K562 (cell line): ENCODE data around the gene UNKL.

Experiments used
- CHD2 ChIP-seq: IDR thresholded peaks from 2 replicates; pipeline ENCODE4 v1.6.1; 2011; ENCODE audit warnings: low read depth, low read length
- CTCF ChIP-seq, 3 experiments: IDR thresholded peaks in 2 of 3; conservative IDR thresholded peaks in 1 of 3; 2 replicates each; pipeline ENCODE4 v1.5.1; 2011 to 2012; ENCODE audit warnings: low read length in 3 of 3, mild to moderate bottlenecking in 3 of 3, control low read depth in 2 of 3, improper control_type of control experiment in 1 of 3, inconsistent platforms in 1 of 3, low read depth in 1 of 3, mixed read lengths in 1 of 3, moderate library complexity in 1 of 3; ENCODE audit not compliant: insufficient read depth in 2 of 3
- EZH2 ChIP-seq: IDR thresholded peaks from 2 replicates; pipeline ENCODE4 v1.6.1; 2012; ENCODE audit warnings: low read depth, mild to moderate bottlenecking, inconsistent platforms, low read length, borderline replicate concordance
- FOS ChIP-seq: IDR thresholded peaks from 3 replicates; pipeline ENCODE4 v1.6.1; 2011; ENCODE audit not compliant: insufficient read length; ENCODE audit errors: extremely low read depth
- GTF2F1 ChIP-seq: IDR thresholded peaks from 2 replicates; pipeline ENCODE4 v1.6.1; 2011; ENCODE audit warnings: low read depth, low read length, improper control_type of control experiment
- HNRNPH1 ChIP-seq: fragments of 200-400 bp; formaldehyde crosslinking; optimal IDR thresholded peaks from 2 replicates; pipeline ENCODE3; 2017; ENCODE audit warnings: low read depth, mild to moderate bottlenecking, low read length, moderate library complexity
- JUNB ChIP-seq: fragments of 450-650 bp; formaldehyde crosslinking; conservative IDR thresholded peaks from 2 replicates; pipeline ENCODE4 v1.4.0; 2020; ENCODE audit warnings: mild to moderate bottlenecking
- NCOR1 ChIP-seq: fragments of 450-650 bp; IDR thresholded peaks from 2 replicates; pipeline ENCODE4 v1.6.1; 2016; ENCODE audit warnings: mild to moderate bottlenecking, moderate library complexity
- ZKSCAN1 ChIP-seq: fragments of 150-350 bp; IDR thresholded peaks from 2 replicates; pipeline ENCODE4 v1.6.1; 2016; ENCODE audit warnings: low read depth, low read length
- ZNF121 ChIP-seq: sonication (generic); formaldehyde crosslinking; conservative IDR thresholded peaks from 2 replicates; pipeline ENCODE4 v1.8.0; 2022; ENCODE audit warnings: missing genetic modification reagents
- ZNF324 ChIP-seq: fragments of 250-450 bp; sonication (Bioruptor Pico); IDR thresholded peaks from 2 replicates; pipeline ENCODE4 v1.4.0; 2020; ENCODE audit warnings: mild to moderate bottlenecking
- TF ChIP-seq, protein P1 (sequence below): fragments of 250-450 bp; sonication (Bioruptor Pico); IDR thresholded peaks from 2 replicates; pipeline ENCODE4 v1.8.0; 2021; ENCODE audit warnings: moderate library complexity, mild to moderate bottlenecking, inconsistent platforms

GRCh38 chr16:1331712-1332617 is 82.5 kb downstream of the UNKL start:
- TF ChIP-seq ZKSCAN1 (no peak; the same call in 1 of the 2 replicates), ZNF121 (no peak), FOS (no peak), CTCF (IDR thresholded peaks at IDR 0.05 in 2 of 3, conservative IDR thresholded peaks at IDR 0.05 in 1 of 3; ENCODE audit: insufficient read depth in 2 of 3, low read depth in 1 of 3, low read length in 3 of 3) (no peak), GTF2F1 (no peak), JUNB (CRISPR knock-in tag) (no peak), NCOR1 (no peak), EZH2 (no peak), CHD2 (no peak), ZNF324 (CRISPR knock-in tag) (no peak), HNRNPH1 (no peak)
- TF ChIP-seq, protein P1, sequence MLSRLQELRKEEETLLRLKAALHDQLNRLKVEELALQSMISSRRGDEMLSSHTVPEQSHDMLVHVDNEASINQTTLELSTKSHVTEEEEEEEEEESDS = no peak
